NCI-H2227 treated with DMSO at 0.1 percent for 48 hours (cell line): ENCODE measurements around the gene SLC9A1.
A peak's percentile ranks its signal among the peaks of the same experiment; 100 is the strongest.
"Not testable (repeated sequence)": the region's sequence is repeated elsewhere in the genome, so short reads cannot be mapped to it uniquely, and the experiment has no call there.

Source experiments
- DNase-seq: peaks from one replicate; lab custom pipeline; 2025; lab: John Stamatoyannopoulos, UW

SLC9A1 gene

GRCh38 chr1:27132624-27133023, 22.3 kb downstream of the SLC9A1 start:
- no peak for DNase-seq

GRCh38 chr1:27132147-27132546, 22.8 kb downstream of the SLC9A1 start:
- no peak for DNase-seq

- no peak for DNase-seq
Observed at GRCh38 chr1:27130798-27131197, 24.1 kb downstream of the SLC9A1 start.

- DNase-seq: no peak
Observed at GRCh38 chr1:27129225-27129624, 25.7 kb downstream of the SLC9A1 start.

- DNase-seq: no peak
Observed at GRCh38 chr1:27127419-27127818, 27.5 kb downstream of the SLC9A1 start.

- DNase-seq: no peak
Observed at GRCh38 chr1:27126391-27126790, 28.5 kb downstream of the SLC9A1 start.

- not testable (repeated sequence) for DNase-seq
Observed at GRCh38 chr1:27125125-27125524, 29.8 kb downstream of the SLC9A1 start.

GRCh38 chr1:27124405-27124804, 30.5 kb downstream of the SLC9A1 start:
- no peak for DNase-seq

- peak; percentile 31 for DNase-seq
Observed at GRCh38 chr1:27122652-27123051, 32.3 kb downstream of the SLC9A1 start.

- DNase-seq: no peak
Observed at GRCh38 chr1:27120854-27121253, 34.1 kb downstream of the SLC9A1 start.

- no peak for DNase-seq
Observed at GRCh38 chr1:27118440-27118689, 36.6 kb downstream of the SLC9A1 start.

- no peak for DNase-seq
Observed at GRCh38 chr1:27117733-27118439, 37.0 kb downstream of the SLC9A1 start.

GRCh38 chr1:27116697-27117096, 38.2 kb downstream of the SLC9A1 start:
- no peak for DNase-seq

- no peak for DNase-seq
Observed at GRCh38 chr1:27116232-27116631, 38.7 kb downstream of the SLC9A1 start.

- no peak for DNase-seq
Observed at GRCh38 chr1:27114546-27114945, 40.4 kb downstream of the SLC9A1 start.

GRCh38 chr1:27113861-27114260, 41.1 kb downstream of the SLC9A1 start:
- no peak for DNase-seq

GRCh38 chr1:27111626-27112573, 43.0 kb downstream of the SLC9A1 start:
- DNase-seq: no peak

- no peak for DNase-seq
Observed at GRCh38 chr1:27109103-27109822, 45.7 kb downstream of the SLC9A1 start.

GRCh38 chr1:27108588-27108987, 46.3 kb downstream of the SLC9A1 start:
- no peak for DNase-seq

- no peak for DNase-seq
Observed at GRCh38 chr1:27106561-27107323, 48.2 kb downstream of the SLC9A1 start.

GRCh38 chr1:27105018-27105417, 49.9 kb downstream of the SLC9A1 start:
- no peak for DNase-seq

- no peak for DNase-seq
Observed at GRCh38 chr1:27103498-27103897, 51.4 kb downstream of the SLC9A1 start.
